Lung microvascular endothelial cell (primary cell): Measurements from ENCODE around the gene ALOX5. TPM values are rescaled to one million over a fixed set of nuclear protein-coding genes. Genes with fewer than 3 reads are reported as not detected.
"Not testable (repeated sequence)": the region's sequence is repeated elsewhere in the genome, so short reads cannot be mapped to it uniquely, and the experiment has no call there.

ENCODE experiments used
- DNase-seq, 2 donors: peaks; one replicate each; pipeline versions ENCODE4 v3.0.0 to v3.0.0-alpha.2; 2010; ENCODE audit warnings: low read depth in 2 of 2
- total RNA-seq: library from RNA; depleted of rRNA; stranded (reverse); fragments of >200 nt; gene quantifications from 2 replicates; pipeline ENCODE4 v1.2.1, GENCODE V29; 2014

The ALOX5 gene
- total RNA-seq, 1 donor from 2014 or later = not detected

DNA sequence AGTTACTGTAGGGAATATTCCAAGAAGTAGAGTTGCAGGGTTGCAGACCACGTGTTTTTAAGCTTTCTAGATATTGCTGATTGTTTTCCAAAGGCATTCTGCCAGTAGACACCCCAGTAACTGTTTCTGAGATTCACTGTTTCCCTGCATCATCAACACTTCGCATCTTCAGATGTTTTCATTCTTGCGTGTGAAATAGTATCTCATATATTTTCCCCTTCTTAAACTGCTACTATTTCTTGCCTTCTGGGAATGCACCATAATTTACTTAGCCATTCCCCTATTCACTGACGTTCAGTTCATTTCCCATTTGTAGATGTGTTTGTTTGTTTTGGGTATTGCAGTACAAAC lies 30.7 kb downstream of the ALOX5 start:
- no peak for DNase-seq

DNA sequence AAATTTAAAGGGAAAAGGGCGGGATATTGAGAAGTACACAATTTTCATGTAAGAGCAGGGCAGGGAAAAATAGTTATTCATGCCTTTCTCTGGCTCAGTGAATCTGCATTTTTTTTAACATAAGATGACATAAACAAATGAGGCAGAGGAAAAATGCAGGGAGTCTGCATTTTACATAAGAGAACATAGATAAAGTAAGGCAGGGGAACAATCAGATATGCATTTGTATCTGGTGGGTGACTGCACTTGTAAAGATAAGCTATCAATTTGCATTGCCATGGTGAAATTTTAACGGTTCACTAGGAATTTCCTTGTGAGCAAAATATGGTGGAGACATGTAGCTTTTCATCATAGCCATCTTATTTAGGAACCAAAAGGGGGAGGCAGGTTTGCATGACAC lies 33.5 kb downstream of the ALOX5 start:
- no peak for DNase-seq

DNA sequence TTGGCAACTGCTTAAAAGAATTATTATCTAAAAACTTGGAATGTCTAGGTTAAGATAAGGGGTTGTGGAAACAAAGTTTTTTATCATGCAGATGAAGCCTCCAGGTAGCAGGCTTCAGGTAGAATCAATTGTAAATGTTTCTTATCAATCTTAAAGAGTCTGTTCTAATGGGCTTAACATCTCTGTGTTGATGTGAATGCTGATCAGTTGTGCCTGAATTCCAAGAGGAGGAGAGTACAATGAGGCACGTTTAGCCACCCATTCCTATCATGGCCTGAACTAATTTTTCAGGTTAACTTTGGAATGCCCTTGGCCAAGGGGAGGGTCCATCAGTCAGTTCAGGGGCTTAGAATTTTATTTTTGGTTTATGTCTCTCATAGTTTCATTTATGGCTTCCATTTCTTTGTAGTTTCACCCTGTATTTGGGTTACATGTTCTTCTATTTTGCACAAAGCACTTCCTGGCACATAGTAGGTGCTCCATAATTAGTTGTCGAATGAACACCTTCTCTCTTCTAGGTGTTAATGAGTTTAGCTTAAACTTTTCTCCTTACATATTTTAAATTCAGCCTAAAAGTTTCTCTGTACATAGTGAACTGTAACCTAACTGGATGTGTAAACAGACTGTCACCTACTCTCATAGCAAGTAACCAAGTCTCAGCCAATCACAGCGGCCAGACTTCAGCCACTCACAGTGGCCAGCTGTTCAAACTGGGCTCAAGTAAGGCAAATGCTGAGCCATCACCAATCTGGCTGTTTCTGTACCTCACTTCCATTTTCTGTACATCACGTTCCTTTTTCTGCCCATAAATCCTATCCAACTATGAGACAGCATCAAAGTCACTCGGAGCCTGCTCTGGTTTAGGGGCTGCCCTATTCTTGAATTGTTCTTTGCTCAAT lies 34.7 kb downstream of the ALOX5 start:
- no peak for DNase-seq

DNA sequence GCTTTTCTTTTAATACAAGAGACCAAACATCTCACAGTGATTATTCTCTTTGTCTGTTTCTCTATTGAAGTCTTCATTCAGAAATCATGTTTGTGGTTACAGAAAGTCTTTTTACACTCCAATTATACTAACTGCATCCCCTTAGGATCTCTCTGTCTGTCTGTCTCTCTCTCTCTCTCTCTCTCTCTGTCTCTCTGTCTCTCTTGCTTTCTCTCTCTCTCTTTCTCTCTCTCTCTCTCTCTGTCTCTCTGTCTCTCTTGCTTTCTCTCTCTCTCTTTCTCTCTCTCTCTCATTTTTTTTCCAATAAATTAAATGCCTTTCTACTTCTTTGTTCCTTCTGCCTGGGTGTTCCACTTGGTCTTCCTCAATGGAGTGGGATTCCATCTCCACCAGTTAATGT lies 35.3 kb downstream of the ALOX5 start:
- DNase-seq = not testable (repeated sequence)

DNA sequence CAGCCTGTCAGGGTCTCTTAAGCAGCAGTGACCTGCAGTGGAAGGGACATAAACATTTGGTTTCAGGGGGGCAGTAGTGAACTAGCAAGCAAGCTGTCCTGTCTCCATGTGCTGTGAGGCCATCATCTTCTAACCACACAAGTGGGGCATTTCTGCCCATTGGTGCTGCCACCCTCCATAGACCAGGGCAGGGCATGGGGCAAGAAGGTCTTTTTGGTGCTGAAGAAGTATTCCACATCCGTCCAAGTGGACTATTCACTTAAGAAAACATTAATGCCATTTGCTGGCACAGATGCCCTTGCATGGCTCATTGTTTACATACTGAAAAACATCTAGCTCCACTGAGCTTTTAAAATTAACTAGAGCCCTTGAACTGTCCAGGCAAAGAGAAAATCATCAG lies 35.8 kb downstream of the ALOX5 start:
- no peak for DNase-seq

DNA sequence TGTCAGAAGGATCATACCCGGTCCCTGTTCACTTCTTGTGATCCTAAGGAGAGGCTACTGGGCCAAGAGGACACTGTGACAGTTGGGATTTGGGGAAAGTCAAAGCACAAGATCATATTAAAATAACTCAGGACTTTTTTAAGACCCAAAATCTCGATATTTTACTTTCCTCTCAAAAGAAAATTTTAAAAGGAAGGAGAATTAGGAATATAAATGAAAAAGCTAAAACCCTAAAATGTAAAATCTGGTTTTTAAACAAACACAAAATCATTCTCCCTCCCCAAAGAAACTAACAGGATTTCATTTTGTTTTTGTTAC lies 36.4 kb downstream of the ALOX5 start:
- no peak for DNase-seq

DNA sequence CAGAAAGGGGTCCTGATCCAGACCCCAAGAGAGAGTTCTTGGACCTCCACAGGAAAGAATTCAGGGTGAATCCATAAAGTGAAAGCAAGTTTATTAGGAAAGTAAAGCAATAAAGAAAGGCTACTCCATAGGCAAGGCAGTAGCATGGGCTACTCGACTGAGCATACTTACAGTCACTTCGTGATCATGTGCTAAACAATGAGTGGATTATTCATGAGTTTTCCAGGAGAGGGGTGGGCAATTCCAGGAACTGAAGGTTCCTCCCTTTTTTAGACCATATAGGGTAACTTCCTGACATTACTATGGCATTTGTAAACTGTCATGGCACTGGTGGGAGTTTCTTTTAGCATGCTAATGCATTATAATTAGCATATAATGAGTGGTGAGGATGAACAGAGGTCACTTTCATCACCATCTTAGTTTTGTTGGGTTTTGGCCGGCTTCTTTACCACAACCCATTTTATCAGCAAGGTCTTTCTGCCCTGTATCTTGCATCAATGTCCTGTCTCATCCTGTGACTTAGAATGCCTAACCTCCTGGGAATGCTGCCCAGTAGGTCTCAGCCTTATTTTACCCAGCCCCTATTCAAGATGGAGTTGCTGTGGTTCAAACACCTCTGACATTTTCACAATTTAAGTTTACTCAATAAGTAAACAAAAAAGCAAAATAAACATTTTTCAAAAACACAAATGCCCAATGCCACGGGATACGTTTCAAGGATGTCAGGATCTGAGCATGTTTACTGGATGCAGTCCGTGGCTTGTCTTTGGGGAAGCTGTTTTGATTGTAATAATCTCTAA lies 37.0 kb downstream of the ALOX5 start:
- no peak for DNase-seq

DNA sequence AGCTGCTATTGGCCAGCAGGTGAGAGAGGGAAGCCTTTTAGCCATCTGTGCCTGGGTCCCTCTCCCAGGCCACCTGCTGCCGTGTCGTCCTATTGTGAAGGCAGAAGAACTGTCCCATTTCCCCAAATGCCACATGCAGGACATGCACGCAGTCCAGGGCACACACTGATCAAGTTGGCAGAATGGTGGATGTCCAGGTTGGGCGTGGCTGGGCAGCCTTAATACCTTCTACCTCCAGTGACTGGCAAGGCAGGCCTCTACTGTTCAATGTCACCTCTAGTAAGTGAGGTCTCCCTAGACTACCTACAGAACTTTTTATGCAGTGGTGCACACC lies 37.6 kb downstream of the ALOX5 start:
- DNase-seq = no peak

DNA sequence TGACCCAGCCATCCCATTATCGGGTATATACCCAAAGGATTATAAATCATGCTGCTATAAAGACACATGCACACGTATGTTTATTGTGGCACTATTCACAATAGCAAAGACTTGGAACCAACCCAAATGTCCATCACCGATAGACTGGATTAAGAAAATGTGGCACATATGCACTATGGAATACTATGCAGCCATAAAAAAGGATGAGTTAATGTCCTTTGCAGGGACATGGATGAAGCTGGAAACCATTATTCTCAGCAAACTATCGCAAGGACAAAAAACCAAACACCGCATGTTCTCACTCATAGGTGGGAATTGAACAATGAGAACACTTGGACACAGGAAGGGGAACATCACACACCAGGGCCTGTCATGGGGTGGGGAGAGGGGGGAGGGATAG lies 41.0 kb downstream of the ALOX5 start:
- DNase-seq = not testable (repeated sequence)

DNA sequence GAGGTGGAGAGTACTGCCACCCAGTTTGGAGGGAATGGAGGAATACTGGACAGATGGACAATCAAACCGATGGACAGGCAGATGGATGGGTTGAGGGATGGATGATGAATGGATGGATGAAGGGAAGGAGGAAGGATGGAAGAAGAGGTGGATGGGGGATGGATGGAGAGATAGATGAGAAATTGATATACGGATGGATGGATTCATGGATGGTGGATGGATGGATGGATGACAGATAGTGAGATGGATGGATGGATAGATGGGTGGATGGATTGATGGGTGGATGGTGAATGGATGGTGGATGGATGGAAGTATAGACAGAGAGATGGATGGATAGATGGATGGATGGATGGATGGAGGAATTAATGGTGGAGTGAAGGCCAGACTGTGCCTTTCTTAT lies 42.6 kb downstream of the ALOX5 start:
- DNase-seq = no peak

DNA sequence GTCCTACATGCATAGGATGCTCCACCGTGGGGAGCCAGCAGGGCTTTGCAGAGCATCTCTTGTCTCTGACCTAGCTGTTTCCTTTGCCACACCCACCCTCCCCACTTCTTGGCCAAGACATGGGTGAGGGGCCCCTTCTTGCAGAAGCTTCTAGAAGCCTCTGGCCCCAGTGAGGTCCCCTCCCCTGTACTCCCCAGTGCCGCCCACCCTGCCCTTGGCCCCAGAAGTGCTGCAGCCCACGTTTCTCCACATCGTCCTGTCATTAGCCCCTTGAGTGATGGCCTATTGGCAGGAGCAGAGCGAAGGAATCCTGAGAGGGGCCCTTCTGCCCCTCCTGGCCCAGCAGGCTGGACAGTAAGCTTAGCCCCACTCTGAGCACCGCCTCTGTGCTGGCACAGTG lies 43.7 kb downstream of the ALOX5 start:
- no peak for DNase-seq

DNA sequence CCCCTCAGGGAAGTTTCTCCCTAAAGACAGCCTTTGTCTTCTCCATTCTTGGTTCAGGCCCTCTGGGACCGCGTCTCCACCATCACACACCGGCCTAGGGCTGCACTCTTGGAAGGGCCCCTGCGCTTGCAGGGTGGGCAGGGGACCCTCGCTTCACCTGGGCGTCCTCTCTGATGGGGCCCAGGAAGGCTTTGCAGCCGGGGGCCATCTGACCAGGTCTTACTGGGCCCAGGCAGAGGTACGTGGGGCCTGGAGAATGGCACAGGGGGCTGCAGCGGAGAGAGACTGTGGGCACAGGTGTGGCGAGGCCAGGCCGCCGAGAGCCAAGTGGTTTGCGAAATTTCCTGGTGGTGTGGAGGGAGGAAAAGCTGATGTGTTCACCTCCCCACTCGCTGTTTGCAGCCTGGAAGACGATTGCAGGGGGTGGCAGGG lies 44.4 kb downstream of the ALOX5 start:
- DNase-seq = no peak

DNA sequence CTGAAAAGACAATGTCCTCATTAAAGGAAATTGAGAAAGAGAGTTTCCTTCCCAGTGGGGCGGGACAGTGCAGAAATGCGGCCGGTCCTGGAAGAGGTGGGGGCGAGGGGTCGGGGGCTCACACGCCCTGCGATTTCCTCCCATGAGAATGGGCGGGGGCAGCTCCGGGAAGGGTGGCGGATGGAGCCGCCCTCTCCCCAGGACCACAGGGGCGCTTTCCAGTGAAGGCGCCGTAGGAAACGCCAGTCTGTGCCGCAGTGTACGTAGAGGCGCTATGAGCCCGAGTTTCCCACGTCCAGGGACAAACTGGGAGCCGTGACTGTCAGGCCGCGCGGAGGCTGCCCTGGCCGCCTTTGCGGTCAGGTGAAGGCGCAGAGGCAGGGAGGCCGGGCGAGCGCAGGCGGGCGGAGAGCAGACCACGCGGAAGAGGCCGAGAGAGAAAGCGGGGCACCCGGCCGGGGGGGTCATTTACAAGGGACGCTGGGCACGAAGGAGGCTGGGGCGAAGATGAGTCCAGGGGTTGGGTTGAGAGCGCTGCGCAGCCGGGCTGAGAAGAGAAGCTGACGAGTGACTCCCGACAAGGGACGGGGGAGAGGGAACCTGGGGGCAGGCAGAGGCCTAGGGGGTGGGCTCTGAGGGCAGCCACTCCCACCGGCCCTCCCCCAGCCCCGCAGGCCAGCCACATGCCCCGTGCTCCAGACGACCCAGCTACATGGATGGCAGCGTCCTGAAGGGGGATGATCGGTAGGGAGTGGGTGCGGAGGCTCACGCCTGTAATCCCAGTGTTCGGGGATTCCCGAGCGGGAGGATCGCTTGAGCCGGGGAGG lies 45.0 kb downstream of the ALOX5 start:
- DNase-seq = peak; percentile 57 to 68

DNA sequence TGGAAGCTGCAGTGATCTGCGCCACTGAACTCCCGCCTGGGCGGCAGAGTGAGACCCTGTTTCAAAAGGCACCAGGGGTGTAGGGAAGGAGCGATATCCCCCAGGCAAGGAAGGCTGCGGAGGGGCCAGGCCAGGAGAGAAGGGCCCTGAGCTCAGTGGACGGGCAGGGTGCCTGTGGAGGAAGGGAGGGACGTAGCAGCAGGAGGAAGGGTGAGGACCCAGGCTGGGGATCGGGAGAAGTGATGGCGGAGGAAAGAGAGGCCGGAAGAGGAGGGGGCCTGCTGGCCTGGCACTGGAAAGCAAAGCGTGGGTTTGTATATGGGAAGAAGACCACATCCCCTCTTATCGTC lies 45.6 kb downstream of the ALOX5 start:
- DNase-seq = no peak

DNA sequence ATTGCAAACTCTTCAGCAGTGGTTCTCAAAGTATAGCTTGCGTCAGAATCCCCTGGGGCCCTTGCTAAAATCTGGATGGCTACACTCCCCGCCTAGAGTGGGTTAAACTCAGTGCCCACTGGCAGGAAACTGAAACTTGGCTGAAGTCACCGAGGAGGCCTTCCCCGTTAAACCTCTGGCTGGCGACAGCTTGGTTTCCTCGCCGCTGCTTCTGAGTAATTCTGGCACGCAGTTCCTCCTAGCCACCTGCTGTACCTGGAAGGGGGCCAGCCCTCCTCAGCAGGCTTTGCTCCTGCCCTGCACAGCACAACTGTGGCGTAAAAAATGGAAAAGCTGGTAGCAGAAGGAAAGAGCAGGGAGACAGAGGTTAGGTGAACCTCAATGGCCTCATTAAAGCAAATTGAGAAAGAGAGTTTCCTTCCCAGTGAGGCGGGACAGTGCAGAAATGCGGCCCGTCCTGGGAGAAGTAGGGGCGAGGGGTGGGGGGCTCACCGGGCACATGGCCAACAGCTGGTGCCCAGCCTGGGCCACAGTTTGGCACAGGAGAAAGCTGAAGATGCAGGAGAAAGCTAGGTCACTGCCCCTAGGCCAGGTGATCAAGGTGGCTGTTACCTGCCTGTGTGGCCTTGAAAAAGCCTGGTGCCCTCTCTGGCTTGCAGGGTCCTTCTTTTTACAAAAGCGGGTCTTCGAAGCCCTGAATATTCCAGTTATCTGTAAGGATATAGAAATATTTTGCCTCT lies 46.6 kb downstream of the ALOX5 start:
- DNase-seq = peak; percentile 26 to 74

DNA sequence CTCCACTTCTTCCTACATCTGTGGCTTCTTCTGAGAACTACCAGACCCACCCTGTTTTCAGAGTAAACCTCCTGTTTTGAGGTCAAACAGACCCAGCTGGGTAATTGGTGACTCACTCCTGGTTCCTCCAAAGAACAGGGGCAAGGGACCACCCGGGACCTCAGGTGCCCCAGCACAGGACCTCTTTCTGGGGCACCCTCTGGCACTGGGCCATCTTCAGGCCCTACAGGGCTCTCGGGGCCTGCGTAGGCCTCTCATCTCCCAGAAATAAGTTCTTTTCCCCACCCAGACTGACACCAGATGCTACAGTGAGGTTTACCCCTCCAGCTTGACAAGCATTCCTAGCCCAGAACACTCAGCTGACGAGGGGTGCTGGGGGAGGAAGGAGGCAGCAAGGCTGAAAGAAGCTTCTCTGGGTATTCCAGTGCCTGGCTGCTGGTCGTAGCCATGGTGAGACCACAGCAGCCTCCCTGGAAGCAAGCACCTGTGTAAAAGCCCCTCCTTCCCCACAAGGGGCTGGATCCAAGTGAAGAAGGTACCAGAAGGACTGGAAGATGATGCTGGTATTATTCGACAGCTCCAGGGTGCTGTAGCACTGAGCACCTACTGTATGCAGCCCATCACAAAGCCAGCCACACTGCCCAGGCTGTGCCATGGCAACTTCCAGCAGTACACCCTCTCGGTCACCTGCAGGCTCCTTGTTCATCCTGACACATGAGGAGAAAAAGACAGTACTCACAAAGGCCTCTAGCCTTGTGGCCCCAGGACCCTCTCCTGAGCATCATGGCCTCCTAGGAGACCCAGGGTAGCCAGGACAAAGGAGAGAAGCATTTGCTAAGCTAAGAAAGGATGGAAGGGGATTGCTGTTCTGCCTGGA lies 47.4 kb downstream of the ALOX5 start:
- DNase-seq = no peak

DNA sequence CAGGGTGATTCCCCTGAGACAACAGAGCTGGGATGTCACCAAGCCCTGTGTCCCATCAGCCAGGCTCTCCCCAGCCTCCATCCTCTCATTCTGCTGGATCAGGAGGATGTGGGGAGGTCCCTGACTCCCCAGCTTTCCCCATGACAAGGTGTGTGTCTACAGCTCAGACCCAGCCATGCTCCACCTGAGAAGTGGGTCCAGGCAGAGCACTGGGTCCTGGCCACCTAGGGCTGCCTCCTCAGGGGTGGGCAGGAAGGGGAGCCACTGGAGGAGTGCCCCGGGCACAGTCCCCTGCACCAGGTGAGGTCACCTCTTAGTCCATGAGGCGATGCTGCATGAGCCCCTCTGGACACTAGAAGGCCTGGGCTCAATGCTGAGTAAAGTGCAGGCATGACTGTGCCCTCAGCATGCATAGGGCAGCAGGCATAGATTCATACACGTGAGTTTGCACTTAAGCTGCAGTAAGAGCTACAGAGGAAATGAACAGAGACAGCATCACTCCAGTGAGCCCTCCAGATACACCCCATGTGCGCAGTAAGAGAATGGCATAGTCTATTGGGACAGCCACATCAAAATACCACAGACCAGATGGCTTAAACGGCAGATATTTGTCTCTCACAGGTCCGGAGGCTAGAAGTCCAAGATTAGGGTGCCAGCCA lies 48.3 kb downstream of the ALOX5 start:
- no peak for DNase-seq

DNA sequence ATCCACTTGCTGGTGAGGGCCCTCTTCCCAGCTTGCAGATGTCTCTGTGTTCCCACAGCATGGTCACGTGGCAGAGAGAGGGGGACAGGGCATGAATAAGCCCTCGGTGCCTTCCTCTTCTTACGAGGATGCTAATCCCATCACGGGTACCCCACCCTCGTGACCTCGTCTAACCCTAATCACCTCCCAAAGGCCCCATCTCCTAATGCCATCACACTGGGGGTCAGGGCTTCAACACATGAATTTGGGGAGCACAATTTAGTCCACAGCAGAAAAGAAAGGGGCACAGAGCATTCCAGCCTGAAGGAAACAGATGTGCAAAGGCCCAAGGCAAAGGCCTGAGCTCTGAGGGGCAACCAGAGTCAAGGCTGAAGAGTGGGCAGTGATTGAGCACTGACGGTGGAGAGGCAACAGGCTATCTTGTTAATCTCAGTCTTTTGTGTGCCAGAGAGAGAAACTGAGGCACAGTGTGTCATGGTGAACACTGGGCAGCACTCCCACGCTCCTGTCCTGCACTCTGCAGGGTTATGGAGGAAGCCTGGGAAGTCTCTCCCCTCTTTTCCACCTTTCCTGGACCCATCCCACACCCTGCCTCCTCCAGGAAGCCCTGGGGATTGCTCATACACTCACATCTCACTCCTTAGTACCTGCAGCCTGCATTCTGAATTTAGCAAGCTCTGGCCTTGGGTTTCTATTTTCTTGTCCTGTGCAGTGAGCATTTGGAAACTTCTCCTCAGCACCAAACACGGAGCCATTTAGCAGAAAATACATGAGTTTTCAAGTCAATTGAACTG lies 49.0 kb downstream of the ALOX5 start:
- no peak for DNase-seq

DNA sequence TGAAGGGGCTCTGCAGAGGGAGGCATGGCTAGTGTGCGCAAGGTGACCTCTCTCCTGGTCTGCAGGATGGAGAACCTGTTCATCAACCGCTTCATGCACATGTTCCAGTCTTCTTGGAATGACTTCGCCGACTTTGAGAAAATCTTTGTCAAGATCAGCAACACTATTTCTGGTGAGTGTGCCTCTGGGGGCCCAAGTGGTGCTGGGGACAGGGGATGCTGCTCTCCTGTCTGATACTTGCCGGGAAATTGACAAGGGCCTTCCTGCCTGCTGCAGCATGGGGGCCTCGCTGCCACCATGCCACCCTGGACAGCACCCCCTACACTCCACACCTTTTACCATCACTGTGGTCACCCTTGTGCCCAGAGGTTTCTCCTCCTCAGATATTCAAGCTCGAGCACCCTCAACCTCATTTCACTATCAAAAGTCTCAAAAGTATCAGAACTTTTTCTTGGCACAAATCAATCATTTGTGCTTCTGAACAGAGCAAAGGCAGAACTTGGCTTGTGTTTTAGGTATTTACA lies 50.0 kb downstream of the ALOX5 start:
- no peak for DNase-seq
